ENCODE measurements around the gene AGT.

The AGT gene

DNA sequence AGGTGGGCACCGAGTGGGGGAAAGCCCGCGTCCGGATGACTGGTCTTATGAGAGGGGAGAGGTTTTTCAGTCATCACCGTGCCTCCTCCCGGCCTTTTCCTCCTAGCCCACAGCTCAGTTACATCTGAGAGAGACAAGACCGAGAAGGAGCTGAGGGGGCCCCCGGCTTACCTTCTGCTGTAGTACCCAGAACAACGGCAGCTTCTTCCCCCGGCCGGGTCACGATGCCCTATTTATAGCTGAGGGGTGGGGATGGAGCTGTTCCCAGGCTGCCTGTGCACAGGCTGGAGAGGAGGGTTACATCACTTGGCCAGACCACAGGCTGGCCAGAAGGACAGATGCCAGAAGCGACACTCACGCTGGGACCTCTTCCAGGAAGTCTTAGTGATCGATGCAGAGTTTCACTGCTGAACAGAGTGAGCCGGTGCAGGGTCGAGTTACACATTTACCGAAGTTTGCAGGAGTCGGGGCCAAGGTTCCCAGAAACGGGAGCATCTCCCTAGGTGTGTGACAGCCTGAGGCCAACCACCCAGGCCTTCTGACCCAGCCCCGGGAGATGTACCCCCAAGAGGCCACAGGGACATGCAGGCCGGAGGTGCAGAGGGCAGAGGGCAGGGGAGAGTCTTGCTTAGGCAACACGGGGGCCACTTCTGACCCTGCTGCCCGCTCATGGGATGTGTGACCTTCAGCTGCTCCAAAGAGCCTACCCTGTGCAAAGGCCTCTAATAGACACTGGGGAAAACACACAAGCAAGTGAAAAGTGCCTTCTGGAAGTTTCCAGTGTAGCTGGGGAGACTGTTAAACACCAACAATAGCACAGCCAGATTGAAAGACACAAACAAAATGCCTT, at the start of gene AGT:
AGT (minus strand) TSS at position 208 of the 850 bp plus-strand sequence. CDS start 3,299 bp downstream, outside the sequence.
- TF ChIP-seq, protein P1, sequence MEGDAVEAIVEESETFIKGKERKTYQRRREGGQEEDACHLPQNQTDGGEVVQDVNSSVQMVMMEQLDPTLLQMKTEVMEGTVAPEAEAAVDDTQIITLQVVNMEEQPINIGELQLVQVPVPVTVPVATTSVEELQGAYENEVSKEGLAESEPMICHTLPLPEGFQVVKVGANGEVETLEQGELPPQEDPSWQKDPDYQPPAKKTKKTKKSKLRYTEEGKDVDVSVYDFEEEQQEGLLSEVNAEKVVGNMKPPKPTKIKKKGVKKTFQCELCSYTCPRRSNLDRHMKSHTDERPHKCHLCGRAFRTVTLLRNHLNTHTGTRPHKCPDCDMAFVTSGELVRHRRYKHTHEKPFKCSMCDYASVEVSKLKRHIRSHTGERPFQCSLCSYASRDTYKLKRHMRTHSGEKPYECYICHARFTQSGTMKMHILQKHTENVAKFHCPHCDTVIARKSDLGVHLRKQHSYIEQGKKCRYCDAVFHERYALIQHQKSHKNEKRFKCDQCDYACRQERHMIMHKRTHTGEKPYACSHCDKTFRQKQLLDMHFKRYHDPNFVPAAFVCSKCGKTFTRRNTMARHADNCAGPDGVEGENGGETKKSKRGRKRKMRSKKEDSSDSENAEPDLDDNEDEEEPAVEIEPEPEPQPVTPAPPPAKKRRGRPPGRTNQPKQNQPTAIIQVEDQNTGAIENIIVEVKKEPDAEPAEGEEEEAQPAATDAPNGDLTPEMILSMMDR (IDR thresholded peaks at IDR 0.05; ENCODE audit: borderline replicate concordance, insufficient read depth, low read depth, low read length) = no peak
- H3K4me3 ChIP-seq (ENCODE audit: low read depth, low read length) = no peak within 1 kb of the TSS

DNA sequence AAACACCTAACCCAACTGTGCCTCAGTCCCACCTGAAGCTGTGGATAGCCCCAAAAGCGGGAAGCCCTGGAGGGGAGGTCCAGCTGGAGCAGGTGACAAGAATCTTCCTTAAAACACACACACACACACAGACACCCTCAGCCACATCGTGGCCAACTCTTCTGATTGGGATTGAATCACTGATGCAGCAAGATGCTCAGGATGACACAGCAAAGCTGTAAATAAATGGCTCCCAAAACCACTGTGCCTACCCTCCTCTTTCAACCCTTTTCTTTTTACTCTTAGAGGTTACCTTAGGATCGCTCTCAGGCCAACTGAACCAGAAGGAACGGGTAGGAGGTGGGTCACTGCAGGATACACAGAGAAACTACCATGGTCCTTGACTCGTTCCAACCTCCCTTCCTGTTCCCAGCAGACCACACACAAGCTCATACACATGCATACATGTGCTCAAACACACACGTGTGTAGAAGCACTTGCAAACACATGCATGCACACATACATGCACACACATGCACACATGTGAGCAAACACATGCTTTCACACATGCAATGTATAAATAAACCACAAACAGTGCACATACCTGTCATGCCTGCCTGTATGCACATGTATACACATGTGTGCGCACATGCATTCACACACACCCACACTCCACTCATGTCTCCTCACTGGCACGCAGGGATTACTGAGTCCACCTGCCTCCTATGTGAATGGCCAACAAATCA, 47.7 kb upstream of the AGT start:
- no peak overlapping the region for H3K4me3 ChIP-seq (ENCODE audit: low read depth, low read length)
- TF ChIP-seq, protein P1 (IDR thresholded peaks at IDR 0.05; ENCODE audit: borderline replicate concordance, insufficient read depth, low read depth, low read length) = no peak

DNA sequence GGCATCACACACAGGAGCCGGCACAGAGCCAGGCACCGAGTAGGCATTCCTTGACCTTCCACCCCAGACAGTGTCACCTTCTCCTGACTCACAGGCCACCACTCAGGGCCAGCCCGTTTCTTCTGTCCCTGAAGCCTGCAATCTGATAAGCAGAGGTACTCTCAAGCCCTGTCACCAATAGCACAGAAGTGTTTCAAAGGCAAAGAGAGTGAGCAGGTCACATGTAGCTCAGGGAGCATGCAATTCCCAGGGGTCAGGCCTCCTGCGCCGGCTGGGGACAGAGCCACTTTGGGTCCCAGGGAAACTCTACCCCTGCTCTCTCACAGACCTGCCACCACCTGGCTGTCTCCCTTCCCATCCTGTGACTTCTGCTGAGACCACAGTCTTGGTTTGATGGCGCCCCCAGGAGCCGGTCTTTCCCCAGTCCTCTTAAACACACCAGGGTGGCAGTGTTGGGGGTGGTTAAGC, 46.5 kb upstream of the AGT start:
- TF ChIP-seq, protein P1 (IDR thresholded peaks at IDR 0.05; ENCODE audit: borderline replicate concordance, insufficient read depth, low read depth, low read length) = no peak
- no peak overlapping the region for H3K4me3 ChIP-seq (ENCODE audit: low read depth, low read length)

DNA sequence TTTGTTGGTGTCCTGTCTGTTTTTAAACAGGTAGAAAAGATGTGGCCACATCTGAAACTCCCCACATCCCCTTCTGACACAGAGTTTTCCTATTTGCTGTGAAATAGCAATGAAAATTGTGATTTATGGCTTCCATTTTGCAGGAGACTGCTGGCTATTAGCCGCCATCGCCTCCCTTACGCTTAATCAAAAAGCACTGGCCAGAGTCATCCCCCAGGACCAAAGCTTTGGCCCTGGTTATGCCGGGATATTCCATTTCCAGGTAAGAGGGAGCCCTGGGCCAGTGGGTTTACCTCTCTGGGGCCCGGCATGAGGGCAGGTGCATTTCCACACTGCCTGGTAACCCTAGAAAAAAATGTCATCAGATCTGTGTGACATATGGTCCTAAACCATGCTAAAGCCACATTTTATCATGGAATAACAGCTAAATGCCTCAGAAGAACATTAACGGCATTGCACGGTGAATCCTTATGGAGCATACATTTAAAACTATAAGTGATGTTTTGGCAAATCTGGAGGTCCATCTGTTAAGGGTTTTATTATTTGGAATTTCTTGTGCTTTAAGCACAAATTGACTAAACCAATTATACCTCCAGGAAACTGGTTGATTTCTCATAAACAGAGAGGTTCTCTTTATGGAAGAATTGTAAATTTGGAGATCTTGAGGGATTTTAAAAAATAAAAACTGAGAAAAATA, 45.6 kb upstream of the AGT start:
- TF ChIP-seq, protein P1 (IDR thresholded peaks at IDR 0.05; ENCODE audit: borderline replicate concordance, insufficient read depth, low read depth, low read length) = no peak
- H3K4me3 ChIP-seq (ENCODE audit: low read depth, low read length) = no peak overlapping the region

DNA sequence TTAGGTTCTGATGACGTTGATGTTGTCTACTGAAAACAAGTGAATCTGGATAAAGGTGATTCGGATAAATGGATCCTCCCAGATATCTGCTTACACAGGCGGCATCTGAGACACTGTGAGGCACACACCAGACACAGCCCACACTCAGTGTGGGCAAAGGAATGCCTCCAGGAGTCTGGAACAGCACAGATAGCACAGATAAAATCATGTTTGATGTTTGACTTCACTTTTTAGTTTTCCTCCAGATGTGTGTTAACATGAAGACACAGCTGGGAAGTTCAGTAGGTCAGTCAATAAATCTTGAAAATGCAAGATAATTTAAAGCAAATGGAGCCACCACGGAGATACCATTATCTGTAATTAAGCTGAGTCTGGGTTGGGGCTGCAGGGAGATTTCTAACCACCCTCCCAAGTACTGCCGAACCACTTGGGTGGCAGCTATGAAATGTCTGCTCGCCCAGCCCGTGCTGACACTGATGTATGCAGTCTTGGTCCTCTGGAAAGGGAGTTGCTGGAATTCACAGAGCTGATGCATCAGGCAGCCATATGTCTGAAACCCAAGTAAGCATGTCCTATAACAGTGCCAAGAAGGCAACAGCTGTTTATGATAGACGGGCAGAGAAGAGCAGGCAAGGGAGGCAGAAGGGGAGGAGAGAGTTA, 44.9 kb upstream of the AGT start:
- no peak overlapping the region for H3K4me3 ChIP-seq (ENCODE audit: low read depth, low read length)
- TF ChIP-seq, protein P1 (IDR thresholded peaks at IDR 0.05; ENCODE audit: borderline replicate concordance, insufficient read depth, low read depth, low read length) = no peak

DNA sequence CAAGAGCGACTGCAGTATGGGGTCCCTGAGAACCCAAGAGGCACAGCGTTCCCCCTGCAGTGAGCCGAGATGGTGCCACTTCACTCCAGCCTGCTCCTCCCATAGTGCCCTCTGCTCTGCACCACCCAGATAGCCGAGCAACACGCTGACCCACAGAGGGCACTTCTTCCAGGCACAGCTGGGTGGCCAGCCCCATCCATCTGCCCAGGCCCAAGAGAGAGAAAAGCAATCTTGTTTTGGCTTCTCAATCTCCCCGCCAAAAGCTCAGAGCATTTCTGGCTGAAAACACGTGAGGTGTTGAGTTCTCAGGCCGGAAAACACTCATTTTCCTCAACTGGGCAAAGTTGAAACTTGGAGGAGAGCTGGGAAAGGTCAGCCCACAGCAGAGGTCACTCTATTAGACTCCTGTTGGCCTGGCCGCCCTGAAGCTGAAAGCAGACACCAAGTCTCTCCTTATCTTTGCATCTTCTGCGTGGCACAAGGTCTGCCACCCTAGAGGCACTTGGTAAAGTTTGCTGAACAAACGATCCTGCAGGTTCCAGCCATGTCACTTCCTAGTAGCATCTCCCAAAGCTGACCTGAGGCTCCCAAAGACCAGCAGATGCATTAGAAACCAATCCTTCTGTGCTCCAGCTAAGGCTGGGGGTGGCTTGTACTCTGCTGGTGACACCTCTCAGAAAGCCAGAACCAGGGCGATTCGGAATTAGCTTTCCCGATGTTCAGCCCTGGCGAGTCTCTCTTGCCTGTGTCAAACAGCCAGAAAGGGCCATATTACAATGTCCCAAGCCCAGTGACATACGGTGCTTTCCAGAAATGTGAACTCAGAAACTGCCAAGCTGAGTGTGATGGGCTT, 44.2 kb upstream of the AGT start:
- no peak overlapping the region for H3K4me3 ChIP-seq (ENCODE audit: low read depth, low read length)

More for the DNA sequence above, 44.2 kb upstream of the AGT start:
- TF ChIP-seq, protein P1 (IDR thresholded peaks at IDR 0.05; ENCODE audit: borderline replicate concordance, insufficient read depth, low read depth, low read length) = no peak

All from GM12875 (cell line).